ENCODE data around the gene PHOX2B. TPM values are rescaled to one million over a fixed set of nuclear protein-coding genes. Genes with fewer than 3 reads are reported as not detected.

PHOX2B gene
- total RNA-seq, 1 donor from 2014 or later = not detected

GRCh38 chr4:41784191-41784979 is 35.9 kb upstream of the PHOX2B start:
- FAIRE-seq (no peak), DNase-seq (ENCODE audit: low read depth) (no peak)
- H3K4me1 Mint-ChIP-seq (ENCODE audit: low read depth, unreplicated experiment) = peaks cover 4% of the 10 kb centered on the region
- Histone ChIP-seq H3K9ac (ENCODE audit: low read length) (no peak overlapping the region), H2AFZ (ENCODE audit: low read depth, low read length) (no peak overlapping the region), H3K27me3 (ENCODE audit: insufficient read depth, low read length) (no peaks in the 10 kb centered on the region), H3K27ac (ENCODE audit: low read depth, low read length) (no peak overlapping the region), H3K4me1 (ENCODE audit: insufficient read depth, low read length) (no peaks in the 10 kb centered on the region), H4K20me1 (ENCODE audit: insufficient read depth, low read length) (no peaks in the 10 kb centered on the region), H3K4me2 (ENCODE audit: low read length) (no peak overlapping the region), H3K79me2 (ENCODE audit: insufficient read depth, low read length) (no peaks in the 10 kb centered on the region), H3K9me3 (ENCODE audit: insufficient read depth, low read depth, low read length) (no peaks in the 10 kb centered on the region), H3K4me3 (ENCODE audit: insufficient read depth, low read depth, low read length) (no peak overlapping the region), H3K36me3 (ENCODE audit: insufficient read depth, low read length) (no peaks in the 10 kb centered on the region)
- H3K27ac Mint-ChIP-seq (ENCODE audit: unreplicated experiment) = no peak overlapping the region
- no peak overlapping the region for H3K4me3 Mint-ChIP-seq (ENCODE audit: unreplicated experiment)
- no peaks in the 10 kb centered on the region for H3K36me3 Mint-ChIP-seq (ENCODE audit: low read depth, unreplicated experiment)
- H3K9me3 Mint-ChIP-seq (ENCODE audit: unreplicated experiment) = no peaks in the 10 kb centered on the region
- TF ChIP-seq EZH2 (IDR thresholded peaks at IDR 0.05; ENCODE audit: insufficient read depth, low read length) = no peak
- peaks cover 3% of the 10 kb centered on the region for H3K27me3 Mint-ChIP-seq (ENCODE audit: low read depth, unreplicated experiment)

- Histone ChIP-seq H3K9me3 (ENCODE audit: insufficient read depth, low read depth, low read length) (no peaks in the 10 kb centered on the region), H3K27me3 (ENCODE audit: insufficient read depth, low read length) (no peaks in the 10 kb centered on the region), H4K20me1 (ENCODE audit: insufficient read depth, low read length) (no peaks in the 10 kb centered on the region), H3K79me2 (ENCODE audit: insufficient read depth, low read length) (no peaks in the 10 kb centered on the region), H3K9ac (ENCODE audit: low read length) (no peak overlapping the region), H2AFZ (ENCODE audit: low read depth, low read length) (no peak overlapping the region), H3K4me2 (ENCODE audit: low read length) (no peak overlapping the region), H3K36me3 (ENCODE audit: insufficient read depth, low read length) (no peaks in the 10 kb centered on the region), H3K27ac (ENCODE audit: low read depth, low read length) (no peak overlapping the region), H3K4me1 (ENCODE audit: insufficient read depth, low read length) (no peaks in the 10 kb centered on the region), H3K4me3 (ENCODE audit: insufficient read depth, low read depth, low read length) (no peak overlapping the region)
- Mint-ChIP-seq H3K9me3 (ENCODE audit: unreplicated experiment) (no peaks in the 10 kb centered on the region), H3K4me3 (ENCODE audit: unreplicated experiment) (no peak overlapping the region), H3K36me3 (ENCODE audit: low read depth, unreplicated experiment) (no peaks in the 10 kb centered on the region), H3K27ac (ENCODE audit: unreplicated experiment) (no peak overlapping the region), H3K4me1 (ENCODE audit: low read depth, unreplicated experiment) (peaks cover 4% of the 10 kb centered on the region), H3K27me3 (ENCODE audit: low read depth, unreplicated experiment) (peaks cover 11% of the 10 kb centered on the region)
- no peak for FAIRE-seq
- TF ChIP-seq EZH2 (IDR thresholded peaks at IDR 0.05; ENCODE audit: insufficient read depth, low read length) = no peak
- no peak for TF ChIP-seq CTCF (IDR thresholded peaks at IDR 0.05; ENCODE audit: insufficient read depth, low read depth, low read length)
- DNase-seq (ENCODE audit: low read depth) = no peak
These were observed 27.9 kb upstream of the PHOX2B start for GRCh38 chr4:41776466-41776865.

GRCh38 chr4:41763729-41764128 is 15.2 kb upstream of the PHOX2B start:
- Mint-ChIP-seq H3K27me3 (ENCODE audit: low read depth, unreplicated experiment) (peaks cover 25% of the 10 kb centered on the region), H3K9me3 (ENCODE audit: unreplicated experiment) (no peaks in the 10 kb centered on the region), H3K36me3 (ENCODE audit: low read depth, unreplicated experiment) (no peaks in the 10 kb centered on the region), H3K27ac (ENCODE audit: unreplicated experiment) (no peak overlapping the region), H3K4me1 (ENCODE audit: low read depth, unreplicated experiment) (no peaks in the 10 kb centered on the region), H3K4me3 (ENCODE audit: unreplicated experiment) (no peak overlapping the region)
- TF ChIP-seq CTCF (IDR thresholded peaks at IDR 0.05; ENCODE audit: insufficient read depth, low read depth, low read length) = no peak
- TF ChIP-seq EZH2 (IDR thresholded peaks at IDR 0.05; ENCODE audit: insufficient read depth, low read length) = no peak
- no peak overlapping the region for H3K4me3 ChIP-seq (ENCODE audit: insufficient read depth, low read depth, low read length)
- no peaks in the 10 kb centered on the region for H3K4me1 ChIP-seq (ENCODE audit: insufficient read depth, low read length)
- H3K36me3 ChIP-seq (ENCODE audit: insufficient read depth, low read length) = no peaks in the 10 kb centered on the region
- no peaks in the 10 kb centered on the region for H4K20me1 ChIP-seq (ENCODE audit: insufficient read depth, low read length)
- H2AFZ ChIP-seq (ENCODE audit: low read depth, low read length) = no peak overlapping the region
- H3K9me3 ChIP-seq (ENCODE audit: insufficient read depth, low read depth, low read length) = no peaks in the 10 kb centered on the region
- H3K27ac ChIP-seq (ENCODE audit: low read depth, low read length) = no peak overlapping the region
- no peaks in the 10 kb centered on the region for H3K79me2 ChIP-seq (ENCODE audit: insufficient read depth, low read length)
- H3K27me3 ChIP-seq (ENCODE audit: insufficient read depth, low read length) = peaks cover 14% of the 10 kb centered on the region
- FAIRE-seq (no peak), DNase-seq (ENCODE audit: low read depth) (no peak)
- no peak overlapping the region for H3K4me2 ChIP-seq (ENCODE audit: low read length)
- H3K9ac ChIP-seq (ENCODE audit: low read length) = no peak overlapping the region

Data from astrocyte (in vitro differentiated cells and primary cell).